GM18873 (cell line): ENCODE results near the gene PROM1.

Experiments used
- ATAC-seq: cut with Tn5 transposase; IDR thresholded peaks from one replicate; pipeline ENCODE4 v1.9.1; 2021; ENCODE audit warnings: mild to moderate bottlenecking, moderate library complexity, moderate number of reproducible peaks; ENCODE audit not compliant: unreplicated experiment, low FRiP score

The PROM1 gene

DNA sequence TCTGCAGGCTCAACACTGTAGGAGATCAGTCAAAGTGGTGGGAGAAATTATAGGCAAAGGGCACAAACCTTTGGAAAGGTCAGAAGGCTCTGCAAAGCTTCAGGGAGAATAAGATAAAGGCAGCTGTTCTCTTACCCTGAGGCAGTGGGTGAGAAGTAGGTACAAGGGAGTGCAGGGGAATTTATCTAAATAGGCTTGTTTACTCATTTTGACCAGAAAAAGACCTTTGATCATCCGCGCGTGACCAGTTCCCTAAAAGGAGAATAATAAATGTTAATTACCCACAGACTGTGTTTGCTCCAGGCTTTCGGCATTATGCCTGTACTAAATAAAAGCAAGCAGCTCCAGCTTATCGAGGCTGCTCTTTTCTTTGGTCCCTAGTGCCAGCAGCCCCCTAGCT is 130.2 kb downstream of the PROM1 start:
- no peak for ATAC-seq

DNA sequence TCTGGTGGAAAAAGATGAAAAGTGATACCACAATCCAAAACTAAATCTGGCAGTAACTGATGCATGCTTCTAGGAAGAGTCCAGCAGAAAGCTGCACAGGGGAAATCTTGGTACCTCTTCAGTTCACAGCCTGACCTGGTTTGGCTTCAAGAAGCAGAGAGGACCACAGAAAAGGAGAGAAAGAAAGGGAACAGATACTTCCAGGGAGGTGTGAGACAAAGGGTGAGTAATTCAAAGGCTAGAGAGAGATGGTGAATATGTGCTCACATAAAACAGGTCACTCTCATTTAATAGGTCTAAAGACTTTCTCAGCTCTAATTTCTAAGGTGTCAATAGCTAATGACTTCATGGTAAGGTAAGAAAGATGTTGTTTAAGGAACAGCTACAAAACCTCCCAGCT is 132.0 kb downstream of the PROM1 start:
- ATAC-seq = no peak

DNA sequence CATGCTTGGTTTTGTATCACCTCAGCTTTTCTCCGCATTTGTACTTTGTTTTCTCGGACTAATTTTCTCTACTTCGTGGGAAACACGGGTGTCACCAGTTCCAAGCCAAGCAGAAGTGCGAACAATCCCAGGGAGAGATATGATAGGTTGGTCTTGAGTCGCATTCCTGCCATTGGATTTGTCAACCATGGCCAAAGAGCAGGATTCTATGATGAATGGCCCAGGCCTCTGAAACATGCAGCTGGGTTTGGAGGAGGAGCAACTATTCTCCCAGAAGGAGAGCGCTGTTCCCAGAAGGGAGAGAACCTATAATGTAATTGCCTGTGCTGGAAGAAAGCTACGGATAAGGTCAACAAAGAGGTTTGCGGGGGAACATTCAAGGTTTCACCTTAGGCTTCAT is 135.0 kb downstream of the PROM1 start:
- no peak for ATAC-seq

DNA sequence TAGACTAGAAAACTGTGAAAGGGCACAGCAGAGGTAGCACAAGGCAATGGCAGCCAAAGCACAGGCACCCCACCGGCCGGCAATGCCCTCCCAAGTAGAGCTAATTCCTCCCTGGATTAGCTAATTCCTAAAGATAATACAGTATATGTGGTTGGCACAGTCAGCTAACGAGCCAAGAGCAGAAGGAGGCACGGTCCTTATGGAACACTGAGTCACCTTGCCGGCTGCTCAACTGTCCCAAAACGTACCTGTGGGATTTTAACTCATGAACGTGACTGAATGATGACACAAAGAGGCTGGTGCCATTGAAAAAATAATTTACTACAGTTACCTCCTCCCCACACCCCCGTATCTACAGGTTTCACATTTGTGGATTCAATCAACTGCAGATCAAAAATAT is 136.1 kb downstream of the PROM1 start:
- ATAC-seq = no peak

DNA sequence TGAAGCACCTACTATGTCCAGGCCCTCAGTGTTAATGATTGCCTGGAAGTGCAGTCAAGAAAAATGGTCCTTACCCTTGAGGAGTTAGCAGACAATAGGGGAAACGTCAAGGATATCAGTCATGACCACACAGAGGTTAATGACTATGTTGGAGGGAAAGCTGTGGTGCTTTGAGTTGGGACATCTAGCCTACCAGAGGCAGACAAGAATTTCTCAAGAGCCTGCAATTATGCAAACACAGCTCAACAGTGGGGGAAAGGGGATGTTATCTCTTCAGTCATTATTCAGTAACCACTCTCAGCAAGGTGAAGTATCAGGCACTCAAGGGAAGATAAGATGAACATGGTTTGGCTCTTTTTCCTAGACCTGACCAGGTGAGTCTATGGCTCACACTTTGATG is 138.3 kb downstream of the PROM1 start:
- ATAC-seq = no peak

DNA sequence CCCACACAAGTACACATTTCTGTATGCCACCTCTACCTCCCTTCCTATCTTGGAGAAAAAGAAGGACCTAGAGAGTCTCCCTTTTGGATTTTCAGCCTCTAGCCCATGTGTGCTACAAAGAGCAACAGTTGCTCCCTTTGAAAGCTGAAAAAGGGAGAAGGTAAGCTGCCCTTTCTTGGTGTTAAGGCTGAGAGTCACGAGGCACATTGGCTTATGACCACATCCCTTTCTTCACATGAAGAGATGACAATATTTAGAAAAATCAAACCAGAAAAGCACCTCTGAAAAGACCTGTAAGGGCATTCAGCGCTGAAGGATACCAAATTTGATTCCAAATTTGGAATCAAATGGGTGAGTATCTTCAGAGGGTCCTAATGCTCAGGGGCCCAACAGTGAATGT is 138.9 kb downstream of the PROM1 start:
- ATAC-seq = no peak

DNA sequence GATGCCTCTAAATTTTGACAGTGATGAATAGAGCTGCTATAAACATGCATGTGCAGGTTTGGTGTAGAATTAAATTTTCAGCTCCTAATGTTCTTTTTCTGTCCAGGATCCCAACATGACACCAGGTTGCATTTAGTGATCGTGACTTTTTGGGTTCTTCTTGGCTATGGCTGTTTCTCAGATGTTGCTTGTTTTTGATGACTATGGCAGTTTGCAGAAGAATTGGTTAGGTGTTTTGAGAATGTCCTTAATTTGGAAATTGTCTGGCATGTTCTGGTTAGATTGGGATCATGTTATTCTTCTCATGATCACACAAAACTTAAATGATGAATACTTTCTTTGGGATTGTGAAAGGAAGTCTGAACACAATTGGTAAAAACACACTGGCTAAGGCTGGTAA is 141.5 kb downstream of the PROM1 start:
- ATAC-seq = no peak

DNA sequence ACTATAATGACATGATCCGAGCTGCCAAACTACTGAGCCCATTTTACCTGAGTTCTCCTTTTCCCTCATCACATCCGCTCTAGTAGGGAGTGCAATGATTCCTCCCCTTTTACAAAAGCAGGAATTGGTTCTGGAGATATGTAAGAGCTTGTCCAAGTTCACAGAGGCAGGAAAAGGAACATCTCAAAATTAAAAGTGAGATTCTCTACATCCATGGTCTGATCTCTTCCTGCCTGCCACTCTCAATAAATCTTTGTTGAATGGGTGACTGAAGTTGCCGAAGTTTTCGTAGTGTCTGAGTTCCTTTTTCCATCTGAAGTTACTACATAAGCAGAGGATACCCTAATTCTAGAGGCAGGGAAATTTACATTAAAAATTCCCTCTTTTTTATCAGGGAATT is 145.2 kb downstream of the PROM1 start, which contains the start of gene FGFBP1:
Gene FGFBP1, minus strand, starts transcription at position 101 of the 400 bp plus-strand sequence. CDS start 2,108 bp downstream, outside the sequence.
- no peak for ATAC-seq

DNA sequence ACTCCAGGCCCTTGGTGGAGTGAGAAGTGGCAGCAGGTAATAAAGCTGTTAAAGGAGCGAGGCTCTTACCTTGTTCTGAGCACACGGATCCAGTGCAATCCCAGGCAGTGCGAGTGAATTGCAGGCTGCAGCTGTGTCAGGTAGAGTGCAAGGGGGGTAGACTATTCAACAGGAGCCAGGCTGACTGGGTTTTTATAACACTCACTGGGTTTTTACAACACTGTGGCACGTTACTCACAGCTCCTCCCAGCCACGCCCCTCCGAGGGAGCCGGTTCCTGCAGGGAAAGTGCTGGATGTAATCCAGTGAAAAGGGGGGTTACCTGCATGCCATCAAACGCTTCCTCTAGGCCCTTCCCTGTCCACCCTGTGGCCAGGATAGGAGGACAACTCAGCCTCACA is 145.6 kb downstream of the PROM1 start:
- no peak for ATAC-seq

DNA sequence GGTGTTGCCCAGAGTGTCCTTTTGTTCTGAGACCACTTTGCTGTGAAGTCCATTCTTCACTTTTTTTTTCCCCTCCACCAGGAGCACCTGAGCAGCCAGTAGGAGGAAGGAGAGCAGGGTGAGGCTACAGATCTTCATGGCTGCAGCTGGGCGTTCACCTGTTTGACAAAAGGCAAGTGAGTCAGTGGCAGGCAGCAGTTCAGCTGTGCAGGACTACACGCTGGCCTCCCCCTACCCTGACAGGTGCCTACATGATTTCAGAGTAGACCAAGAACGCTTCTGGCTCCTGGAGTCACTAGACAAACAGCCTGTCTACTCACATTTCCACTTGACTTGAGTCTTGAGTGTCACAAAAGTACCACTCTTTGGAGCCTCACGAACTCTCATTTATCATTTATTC is 147.3 kb downstream of the PROM1 start:
- no peak for ATAC-seq

DNA sequence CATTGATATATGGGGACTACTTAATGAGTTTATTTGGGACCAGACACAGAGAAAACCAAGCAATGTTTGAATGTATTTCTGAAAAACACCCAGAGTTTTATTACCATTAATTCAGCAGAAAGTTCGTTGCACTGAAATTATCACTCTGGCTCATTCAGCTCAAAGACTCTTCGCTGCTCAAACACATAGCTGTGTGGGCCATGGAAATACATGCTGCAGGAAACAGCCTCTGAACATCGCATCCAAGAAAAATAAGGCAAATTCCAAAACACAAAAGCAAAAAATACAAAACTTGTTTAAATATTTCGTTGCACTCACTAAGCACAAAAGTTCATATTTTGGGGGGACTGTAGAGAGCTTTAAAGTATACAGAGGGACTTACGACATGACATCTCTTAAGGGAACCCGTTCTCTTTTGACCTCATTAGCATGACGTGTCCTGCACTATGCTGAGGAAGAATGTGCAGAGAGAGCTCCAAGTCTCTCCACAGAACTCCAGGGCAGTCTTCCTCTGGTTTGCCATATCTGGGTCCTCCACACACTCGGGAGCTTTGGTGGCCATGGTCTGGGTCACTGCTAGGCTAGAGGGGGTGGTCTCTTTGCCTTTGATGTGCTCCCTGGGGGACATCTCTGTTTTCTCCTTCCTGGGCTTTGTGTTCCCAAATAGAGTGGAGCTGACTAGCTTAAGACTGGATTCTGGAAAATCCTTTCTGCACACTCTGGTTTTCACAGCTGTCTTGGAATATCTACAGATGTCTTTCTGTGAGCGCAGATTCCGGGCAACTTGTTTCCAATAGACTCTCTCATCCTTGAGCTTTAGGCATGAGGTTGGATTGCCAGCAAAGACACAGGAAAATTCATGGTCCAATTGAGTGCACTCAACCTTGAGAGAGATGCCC is 148.1 kb downstream of the PROM1 start:
- ATAC-seq = no peak

DNA sequence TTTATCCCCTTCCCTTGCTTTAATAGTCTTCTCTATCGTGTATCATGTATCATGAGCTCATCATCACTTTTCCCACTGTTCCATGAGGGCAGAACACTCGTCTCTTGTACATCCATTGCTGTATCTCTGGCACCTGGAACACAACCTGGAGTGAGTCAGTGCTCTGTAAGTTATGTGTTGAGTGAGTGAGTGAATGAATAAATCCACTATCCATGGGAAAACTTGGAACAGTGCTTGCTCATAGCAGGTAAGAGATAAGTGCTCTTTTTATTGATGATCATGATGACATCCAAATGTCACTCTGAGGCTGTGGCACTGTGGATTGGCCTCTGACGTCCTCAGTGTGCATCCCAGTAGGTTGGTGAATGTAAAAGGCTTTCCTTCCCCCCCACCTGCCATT is 149.6 kb downstream of the PROM1 start:
- no peak for ATAC-seq

DNA sequence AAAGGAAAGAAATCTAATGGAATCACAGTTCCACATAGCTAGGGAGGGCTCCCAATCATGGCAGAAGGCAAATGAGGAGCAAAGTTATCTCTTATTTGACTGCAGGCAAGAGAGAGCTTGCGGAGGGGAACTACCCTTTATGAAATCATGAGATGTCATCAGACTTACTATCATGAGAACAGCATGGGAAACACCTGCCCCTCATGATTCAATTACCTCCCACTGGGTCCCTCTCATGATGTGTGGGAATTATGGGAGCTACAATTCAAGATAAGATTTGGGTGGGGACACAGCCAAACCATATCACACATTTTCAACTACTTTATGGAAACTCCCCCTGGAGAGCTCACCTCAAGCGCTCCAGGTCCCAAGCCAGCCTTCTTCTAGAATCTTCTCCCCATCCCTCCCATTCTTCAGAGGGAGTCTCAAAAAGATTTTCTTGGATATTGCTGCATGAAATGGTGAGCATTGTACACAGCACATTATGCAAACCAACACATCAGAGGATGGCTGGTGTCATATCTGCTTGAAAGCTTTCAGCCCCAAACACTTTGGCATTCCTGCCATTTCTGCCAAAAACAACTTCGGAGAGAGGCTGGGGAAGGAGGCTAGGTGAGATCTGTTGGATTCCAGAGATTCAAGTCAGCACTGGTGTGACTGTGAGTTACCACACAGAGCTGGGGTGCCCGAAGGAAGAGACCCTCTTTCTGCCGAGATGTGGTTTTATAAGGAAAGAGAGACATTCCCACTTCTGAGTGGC is 152.2 kb downstream of the PROM1 start:
- no peak for ATAC-seq

DNA sequence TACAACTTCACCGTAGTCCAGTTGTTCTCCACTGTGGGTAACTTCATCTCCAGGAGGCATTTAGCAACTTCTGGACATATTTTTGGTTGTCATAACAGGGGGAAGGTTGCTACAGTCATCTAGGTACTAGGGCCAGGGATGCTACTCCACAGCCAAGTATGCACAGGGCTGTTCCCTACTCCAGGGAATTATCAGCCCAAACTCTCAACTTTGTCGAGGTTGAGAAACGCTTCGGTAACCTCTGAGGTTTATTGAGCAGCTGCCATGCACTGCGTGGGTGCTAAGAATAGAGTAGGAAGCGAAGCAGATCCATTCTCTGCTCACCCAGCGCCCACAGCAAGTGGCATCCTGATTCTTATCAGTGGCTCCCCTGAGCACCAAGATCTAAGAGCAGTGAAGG is 153.5 kb downstream of the PROM1 start:
- no peak for ATAC-seq

DNA sequence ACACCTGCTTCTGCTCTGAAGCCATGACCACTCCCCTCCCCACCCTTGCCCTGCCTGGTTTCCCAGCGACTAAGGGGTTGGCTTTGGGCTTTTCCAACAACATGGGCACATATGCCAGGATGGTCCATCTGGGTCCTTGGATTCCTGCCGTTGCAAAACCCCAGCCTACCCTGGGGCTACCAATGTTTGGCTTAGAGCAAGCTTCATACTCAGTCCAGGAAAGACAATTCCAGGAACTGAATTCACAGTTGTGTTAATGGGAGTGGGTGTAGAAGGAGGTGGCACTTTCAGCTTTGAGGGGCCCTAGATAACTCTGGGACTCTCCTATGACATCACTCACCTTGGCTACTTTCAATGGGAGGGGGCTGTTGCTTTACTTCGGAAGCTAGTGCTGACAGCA is 154.3 kb downstream of the PROM1 start:
- ATAC-seq = no peak

DNA sequence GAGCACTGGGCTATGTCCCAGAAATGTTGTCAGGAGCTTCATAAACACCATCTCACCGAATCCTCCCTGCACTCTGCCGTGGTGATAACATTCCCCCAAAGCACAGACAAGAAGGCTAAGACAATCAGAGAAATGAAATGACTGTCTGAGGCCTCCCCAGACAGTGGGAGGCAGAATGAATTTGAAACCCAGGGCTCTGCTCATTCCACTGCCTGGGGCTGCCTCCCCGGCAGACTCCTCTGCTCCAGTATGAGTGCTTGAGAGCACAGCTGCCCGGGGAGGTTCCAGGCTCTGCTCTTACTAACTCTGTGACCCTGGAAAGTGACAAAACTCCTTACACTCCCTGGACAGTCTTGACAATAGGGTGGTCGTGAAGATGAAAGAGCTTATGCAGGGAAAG is 154.9 kb downstream of the PROM1 start:
- no peak for ATAC-seq

DNA sequence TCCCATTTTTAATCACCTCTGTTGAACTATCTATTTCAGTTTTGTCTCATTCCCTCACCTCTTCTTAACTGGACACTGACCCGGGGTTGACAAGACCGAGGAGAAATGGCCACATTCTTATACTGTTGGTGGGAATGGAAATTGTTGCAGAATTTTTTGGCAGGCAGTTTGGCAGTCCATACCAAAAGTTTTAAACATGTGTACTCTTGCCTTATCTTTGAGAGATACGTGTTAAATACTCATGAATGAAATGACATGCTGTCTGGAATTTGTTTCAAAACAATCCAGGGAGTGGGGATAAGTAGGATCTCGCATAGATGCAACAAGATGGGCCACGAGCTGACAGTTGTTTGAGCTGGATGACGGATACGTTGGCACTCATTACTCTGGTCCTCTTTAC is 157.3 kb downstream of the PROM1 start:
- ATAC-seq = no peak

DNA sequence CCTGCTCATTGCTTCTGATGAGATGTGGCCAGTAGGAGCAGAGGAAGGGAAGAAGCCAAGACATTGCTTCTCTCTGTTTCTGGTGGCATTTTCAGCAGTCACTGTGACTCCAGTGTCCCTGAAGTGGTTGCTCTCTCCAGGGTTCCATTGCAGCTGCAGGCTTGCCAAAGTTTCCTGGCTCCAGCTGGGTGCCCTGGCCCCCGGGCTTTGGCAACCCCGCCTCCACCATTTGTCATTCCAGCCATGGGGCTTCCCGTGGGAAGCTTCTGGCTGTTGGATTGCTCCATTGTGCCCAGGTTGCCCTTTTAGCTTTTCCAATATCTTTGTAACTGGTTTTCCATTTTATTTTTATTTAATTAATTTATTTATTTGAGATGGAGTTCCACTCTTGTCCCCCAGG is 158.0 kb downstream of the PROM1 start:
- ATAC-seq = no peak

DNA sequence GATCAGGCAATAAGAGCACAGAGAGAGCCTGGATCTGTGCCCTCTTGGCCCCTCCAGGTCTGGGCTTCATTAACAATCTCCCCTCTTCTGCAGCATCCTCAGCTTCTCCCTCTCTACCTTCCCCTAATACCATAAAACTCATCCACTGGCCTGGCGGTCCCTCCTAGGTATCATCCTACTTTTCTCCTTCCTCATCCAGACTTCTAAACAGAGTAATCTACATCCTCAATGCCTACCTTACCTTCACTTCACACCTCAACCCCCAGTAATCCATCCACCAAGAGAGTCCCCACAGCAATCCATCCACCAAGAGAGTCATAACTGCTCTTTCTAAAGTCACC is 162.3 kb downstream of the PROM1 start:
- no peak for ATAC-seq

DNA sequence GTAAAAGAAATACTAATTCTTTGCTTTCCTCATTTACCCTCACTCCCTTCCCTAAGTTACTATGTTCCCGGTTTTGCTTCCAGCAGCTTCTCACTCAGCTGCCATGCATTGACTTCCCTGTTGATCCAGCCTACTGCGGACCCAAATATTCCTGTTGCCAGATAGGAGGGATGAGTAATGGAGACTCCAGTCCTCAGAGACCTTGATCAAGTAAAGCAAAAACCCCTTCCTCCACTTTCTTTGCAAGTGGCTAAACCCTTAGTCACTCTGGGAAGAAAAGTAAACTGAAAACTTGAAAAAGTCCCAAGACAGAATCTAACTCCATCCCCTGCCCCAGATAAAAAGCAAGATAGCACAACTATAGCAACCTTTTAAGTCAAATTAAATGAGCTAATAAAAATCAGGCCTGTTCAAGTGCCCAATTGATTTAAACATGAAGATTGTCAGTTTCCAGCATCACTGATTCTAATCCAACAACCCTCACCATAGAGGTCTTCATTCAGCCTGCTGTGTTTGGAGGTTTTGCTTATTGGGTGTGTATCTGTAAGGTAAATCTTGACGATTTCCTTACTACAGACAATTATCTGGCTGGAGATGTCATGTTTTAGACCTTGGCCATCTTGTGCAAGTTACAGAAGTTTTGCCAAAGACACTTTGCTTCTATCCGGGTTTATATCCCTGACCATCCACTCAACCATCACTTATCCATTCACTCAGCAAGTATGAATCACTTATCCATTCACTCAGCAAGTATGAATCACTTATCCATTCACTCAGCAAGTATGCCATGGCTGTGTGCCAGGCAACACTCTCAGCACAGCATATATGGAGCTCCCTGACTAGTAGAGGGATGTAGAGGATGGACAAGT is 162.9 kb downstream of the PROM1 start:
- ATAC-seq = no peak
